Measurements from ENCODE around the gene PBX2.
A peak's percentile ranks its signal among the peaks of the same experiment; 100 is the strongest.
"Not testable (repeated sequence)": the region's sequence is repeated elsewhere in the genome, so short reads cannot be mapped to it uniquely, and the experiment has no call there.

PBX2 gene

GRCh38 chr6:32190911-32191677 is 1.1 kb upstream of the PBX2 start:
- no peak for DNase-seq (ENCODE audit: low read depth)
- peak overlapping the region; percentile 65 for H3K4me3 ChIP-seq (ENCODE audit: low read depth, low read length)
- TF ChIP-seq POLR2A (IDR thresholded peaks at IDR 0.05; ENCODE audit: extremely low read depth, insufficient read length): no peak
- no peak for TF ChIP-seq MAX (IDR thresholded peaks at IDR 0.05; ENCODE audit: low read depth, low read length)
- TF ChIP-seq CTCF (IDR thresholded peaks at IDR 0.05; ENCODE audit: low read depth, low read length): no peak
- TF ChIP-seq MYC (IDR thresholded peaks at IDR 0.05; ENCODE audit: low read depth, low read length): no peak

- no peak for DNase-seq (ENCODE audit: low read depth)
- peak overlapping the region; percentile 79 for H3K4me3 ChIP-seq (ENCODE audit: low read depth, low read length)
- no peak for TF ChIP-seq MYC (IDR thresholded peaks at IDR 0.05; ENCODE audit: low read depth, low read length)
- TF ChIP-seq CTCF (IDR thresholded peaks at IDR 0.05; ENCODE audit: low read depth, low read length): no peak
- no peak for TF ChIP-seq MAX (IDR thresholded peaks at IDR 0.05; ENCODE audit: low read depth, low read length)
- TF ChIP-seq POLR2A (IDR thresholded peaks at IDR 0.05; ENCODE audit: extremely low read depth, insufficient read length): no peak
Observed at GRCh38 chr6:32189742-32190053, 304 bp downstream of the PBX2 start.

GRCh38 chr6:32189069-32189741 is 797 bp downstream of the PBX2 start:
- TF ChIP-seq MAX (IDR thresholded peaks at IDR 0.05; ENCODE audit: low read depth, low read length) (no peak), CTCF (IDR thresholded peaks at IDR 0.05; ENCODE audit: low read depth, low read length) (no peak), POLR2A (IDR thresholded peaks at IDR 0.05; ENCODE audit: extremely low read depth, insufficient read length) (no peak), MYC (IDR thresholded peaks at IDR 0.05; ENCODE audit: low read depth, low read length) (no peak)
- no peak for DNase-seq (ENCODE audit: low read depth)
- peak overlapping the region; percentile 79 for H3K4me3 ChIP-seq (ENCODE audit: low read depth, low read length)

- peak overlapping the region; percentile 79 for H3K4me3 ChIP-seq (ENCODE audit: low read depth, low read length)
- DNase-seq (ENCODE audit: low read depth): no peak
- no peak for TF ChIP-seq POLR2A (IDR thresholded peaks at IDR 0.05; ENCODE audit: extremely low read depth, insufficient read length)
- no peak for TF ChIP-seq MYC (IDR thresholded peaks at IDR 0.05; ENCODE audit: low read depth, low read length)
- TF ChIP-seq MAX (IDR thresholded peaks at IDR 0.05; ENCODE audit: low read depth, low read length): no peak
- TF ChIP-seq CTCF (IDR thresholded peaks at IDR 0.05; ENCODE audit: low read depth, low read length): no peak
Observed at GRCh38 chr6:32188381-32189068, 1.5 kb downstream of the PBX2 start.

- H3K4me3 ChIP-seq (ENCODE audit: low read depth, low read length): peak overlapping the region; percentile 79
Observed at GRCh38 chr6:32187725-32188380, 2.1 kb downstream of the PBX2 start.

More at GRCh38 chr6:32187725-32188380, 2.1 kb downstream of the PBX2 start:
- DNase-seq (ENCODE audit: low read depth): not testable (repeated sequence)

Data from NB4 (cell line).